CD14-positive monocyte (primary cell): ENCODE data around the gene STYXL2. TPM values are rescaled to one million over a fixed set of nuclear protein-coding genes. Genes with fewer than 3 reads are reported as not detected.

Source experiments
- DNase-seq, 3 donors: peaks; one replicate each; pipeline ENCODE4 v3.0.0-alpha.2; 2011 to 2022
- H2AFZ ChIP-seq: 2 replicates; pipeline ENCODE4 v1.6.0; 2012; ENCODE audit warnings: mild to moderate bottlenecking, low read depth, low read length, inconsistent platforms; ENCODE audit not compliant: insufficient read depth, poor library complexity, severe bottlenecking
- H3K27ac ChIP-seq, 2 donors: 1 replicate in 1 of 2; 2 replicates in 1 of 2; pipeline ENCODE4 v1.5.1; 2012 to 2013; ENCODE audit warnings: low read length in 2 of 2, control low read depth in 1 of 2, inconsistent platforms in 1 of 2, low read depth in 1 of 2, mild to moderate bottlenecking in 1 of 2
- H3K27me3 ChIP-seq, 2 donors: one replicate each; pipeline versions ENCODE4 v1.6.0 to v1.6.1; 2011 to 2013; ENCODE audit warnings: low read length in 2 of 2; ENCODE audit not compliant: control insufficient read depth in 2 of 2, insufficient read depth in 2 of 2
- H3K36me3 ChIP-seq, 2 donors: replicated peaks in 1 of 2; 1 replicate in 1 of 2; 2 replicates in 1 of 2; pipeline versions ENCODE4 v1.5.1 to v1.6.1; 2012 to 2013; ENCODE audit warnings: low read length in 2 of 2, control low read depth in 1 of 2, inconsistent platforms in 1 of 2, mild to moderate bottlenecking in 1 of 2; ENCODE audit not compliant: insufficient read depth in 2 of 2, control insufficient read depth in 1 of 2
- H3K4me1 ChIP-seq, 2 donors: 1 replicate in 1 of 2; 2 replicates in 1 of 2; pipeline versions ENCODE4 v1.5.1 to v1.6.1; 2012 to 2013; ENCODE audit warnings: low read length in 2 of 2, control low read depth in 1 of 2, inconsistent platforms in 1 of 2, mild to moderate bottlenecking in 1 of 2, moderate library complexity in 1 of 2; ENCODE audit not compliant: insufficient read depth in 2 of 2, control insufficient read depth in 1 of 2
- H3K4me2 ChIP-seq: replicated peaks from 2 replicates; pipeline ENCODE3; 2012; ENCODE audit warnings: low read length, moderate library complexity, mild to moderate bottlenecking; ENCODE audit not compliant: poor library complexity, severe bottlenecking; ENCODE audit errors: extremely low read depth
- H3K4me3 ChIP-seq, 3 experiments: fragments of 200-600 bp in 1 of 3; sonication (generic) in 1 of 3; replicated peaks in 1 of 3; 1 replicate in 2 of 3; 2 replicates in 1 of 3; pipeline ENCODE4 v1.5.1; 2011 to 2013; ENCODE audit warnings: low read length in 3 of 3, mild to moderate bottlenecking in 3 of 3, control low read depth in 2 of 3, low read depth in 2 of 3, inconsistent platforms in 1 of 3, moderate library complexity in 1 of 3
- H3K79me2 ChIP-seq: 2 replicates; pipeline ENCODE4 v1.6.0; 2012; ENCODE audit warnings: mild to moderate bottlenecking, control low read depth, inconsistent platforms, low read length, moderate library complexity; ENCODE audit not compliant: insufficient read depth
- H3K9ac ChIP-seq: 2 replicates; pipeline ENCODE4 v1.6.0; 2017; ENCODE audit warnings: low read length, mild to moderate bottlenecking; ENCODE audit not compliant: insufficient read depth, poor library complexity, severe bottlenecking
- H3K9me3 ChIP-seq, 2 donors: replicated peaks in 1 of 2; 1 replicate in 1 of 2; 2 replicates in 1 of 2; pipeline versions ENCODE4 v1.5.1 to v1.6.1; 2012 to 2013; ENCODE audit warnings: low read length in 2 of 2, control low read depth in 1 of 2; ENCODE audit not compliant: control insufficient read depth in 1 of 2, insufficient read depth in 1 of 2
- H4K20me1 ChIP-seq: 2 replicates; pipeline ENCODE4 v1.6.0; 2012; ENCODE audit warnings: mild to moderate bottlenecking, low read length, control low read depth, moderate library complexity; ENCODE audit not compliant: insufficient read depth
- H3K27ac Mint-ChIP-seq, 7 donors: one replicate each; pipeline ENCODE4 v1.8.0; 2020; ENCODE audit warnings: mild to moderate bottlenecking in 7 of 7, mixed read lengths in 7 of 7, moderate library complexity in 6 of 7, inconsistent platforms in 2 of 7
- H3K27me3 Mint-ChIP-seq, 3 donors: one replicate each; pipeline ENCODE4 v1.8.0; 2021 to 2022; ENCODE audit warnings: low read depth in 3 of 3, mild to moderate bottlenecking in 3 of 3, mixed read lengths in 3 of 3, moderate library complexity in 3 of 3, inconsistent platforms in 1 of 3
- H3K36me3 Mint-ChIP-seq, 2 donors: one replicate each; pipeline ENCODE4 v1.8.0; 2020; ENCODE audit warnings: mixed read lengths in 2 of 2, inconsistent platforms in 1 of 2, mild to moderate bottlenecking in 1 of 2
- H3K4me1 Mint-ChIP-seq: one replicate; pipeline ENCODE4 v1.8.0; 2020; ENCODE audit warnings: mild to moderate bottlenecking, mixed read lengths
- H3K4me3 Mint-ChIP-seq, 2 donors: one replicate each; pipeline ENCODE4 v1.8.0; 2020; ENCODE audit warnings: mild to moderate bottlenecking in 2 of 2, mixed read lengths in 2 of 2, moderate library complexity in 1 of 2
- H3K9me3 Mint-ChIP-seq, 7 donors: one replicate each; pipeline ENCODE4 v1.8.0; 2020 to 2022; ENCODE audit warnings: mixed read lengths in 7 of 7, mild to moderate bottlenecking in 6 of 7, moderate library complexity in 6 of 7, inconsistent platforms in 2 of 7
- WGBS: methylation state at CpG from one replicate; pipeline ENCODE4 v1.1.5; 2013; ENCODE audit warnings: missing lambda C conversion rate; ENCODE audit not compliant: insufficient coverage; 5-methylcytosine and 5-hydroxymethylcytosine counted together
- intact Hi-C, 2 donors: fragments of 100-400 bp; cut with micrococcal nuclease; formaldehyde crosslinking; loops; one replicate each; pipeline versions ENCODE4 v1.15.0 to v1.15.1; 2023
- polyA plus RNA-seq, 3 donors: library from polyadenylated mRNA; depleted of rRNA in 1 of 3; unstranded in 2 of 3; stranded (reverse) in 1 of 3; fragments of 300-500 nt in 2 of 3; fragments of >200 nt in 1 of 3; fragmentation: Illumina TruSeq in 2 of 3; gene quantifications; 1 replicate in 2 of 3; 2 replicates in 1 of 3; pipeline ENCODE4 v1.2.3, GENCODE V29; 2012 to 2021
- TF ChIP-seq, protein P1 (sequence below): fragments of 200-600 bp; IDR thresholded peaks from one replicate; pipeline ENCODE4 v1.8.0; 2022; ENCODE audit warnings: antibody characterized with exemption, mild to moderate bottlenecking

The STYXL2 gene
- polyA plus RNA-seq, 3 donors, result not detected

DNA sequence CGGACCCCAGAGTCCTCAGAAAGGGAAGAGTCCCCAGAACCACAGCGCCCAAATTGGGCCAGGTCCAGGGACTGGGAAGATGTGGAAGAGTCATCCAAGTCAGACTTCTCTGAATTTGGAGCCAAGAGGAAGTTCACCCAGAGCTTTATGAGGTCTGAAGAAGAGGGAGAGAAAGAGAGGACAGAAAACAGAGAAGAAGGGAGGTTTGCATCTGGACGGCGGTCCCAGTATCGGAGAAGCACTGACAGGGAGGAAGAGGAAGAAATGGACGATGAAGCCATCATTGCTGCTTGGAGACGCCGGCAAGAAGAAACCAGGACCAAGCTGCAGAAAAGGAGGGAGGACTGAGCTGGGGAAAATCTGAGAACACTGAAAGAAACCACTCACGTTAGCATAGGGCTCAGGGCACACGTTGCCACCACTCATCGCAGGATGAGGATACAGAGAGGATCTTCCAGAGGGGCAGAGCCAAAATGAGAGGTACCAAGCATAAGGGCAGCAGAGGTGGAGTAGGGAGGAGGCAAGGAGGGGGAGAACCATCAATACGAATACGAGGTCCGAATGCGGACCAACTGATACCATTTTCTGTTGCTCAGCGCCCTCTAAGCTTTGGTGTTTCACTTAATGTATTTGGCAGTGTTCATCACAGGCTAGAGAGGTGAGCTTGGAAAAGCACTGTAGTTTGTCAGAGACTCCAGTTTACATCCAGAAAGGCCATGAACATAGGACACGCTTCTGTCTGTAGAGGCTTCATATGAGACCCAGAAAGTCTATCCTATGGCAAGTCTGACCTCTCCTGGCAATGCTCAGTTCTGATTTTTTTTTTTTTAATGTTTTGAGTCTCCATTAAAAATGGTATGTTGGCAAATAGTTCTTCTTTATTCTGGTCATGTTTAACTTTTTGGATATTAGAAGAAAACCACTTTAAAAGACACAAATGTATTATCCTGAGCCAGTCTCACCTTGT is 34.7 kb downstream of the STYXL2 start:
- no peaks in the 10 kb centered on the region for H3K27me3 ChIP-seq
- H4K20me1 ChIP-seq, result no peaks in the 10 kb centered on the region
- no peak overlapping the region for H3K9ac ChIP-seq
- H3K4me2 ChIP-seq, result no peak overlapping the region
- no peaks in the 10 kb centered on the region for H3K79me2 ChIP-seq
- Mint-ChIP-seq H3K36me3 (no peaks in the 10 kb centered on the region), H3K4me1 (no peaks in the 10 kb centered on the region), H3K9me3 (peaks cover 0 to 2% (median 0%) of the 10 kb centered on the region in 7 donors), H3K27me3 (peaks cover 0 to 5% (median 5%) of the 10 kb centered on the region in 3 donors), H3K27ac (peak overlapping the region in 2 of 7 donors; percentile 9 to 32), H3K4me3 (no peak overlapping the region)
- H2AFZ ChIP-seq, result no peak overlapping the region
- TF ChIP-seq, protein P1, sequence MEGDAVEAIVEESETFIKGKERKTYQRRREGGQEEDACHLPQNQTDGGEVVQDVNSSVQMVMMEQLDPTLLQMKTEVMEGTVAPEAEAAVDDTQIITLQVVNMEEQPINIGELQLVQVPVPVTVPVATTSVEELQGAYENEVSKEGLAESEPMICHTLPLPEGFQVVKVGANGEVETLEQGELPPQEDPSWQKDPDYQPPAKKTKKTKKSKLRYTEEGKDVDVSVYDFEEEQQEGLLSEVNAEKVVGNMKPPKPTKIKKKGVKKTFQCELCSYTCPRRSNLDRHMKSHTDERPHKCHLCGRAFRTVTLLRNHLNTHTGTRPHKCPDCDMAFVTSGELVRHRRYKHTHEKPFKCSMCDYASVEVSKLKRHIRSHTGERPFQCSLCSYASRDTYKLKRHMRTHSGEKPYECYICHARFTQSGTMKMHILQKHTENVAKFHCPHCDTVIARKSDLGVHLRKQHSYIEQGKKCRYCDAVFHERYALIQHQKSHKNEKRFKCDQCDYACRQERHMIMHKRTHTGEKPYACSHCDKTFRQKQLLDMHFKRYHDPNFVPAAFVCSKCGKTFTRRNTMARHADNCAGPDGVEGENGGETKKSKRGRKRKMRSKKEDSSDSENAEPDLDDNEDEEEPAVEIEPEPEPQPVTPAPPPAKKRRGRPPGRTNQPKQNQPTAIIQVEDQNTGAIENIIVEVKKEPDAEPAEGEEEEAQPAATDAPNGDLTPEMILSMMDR, result no peak
- no peaks in the 10 kb centered on the region for H3K36me3 ChIP-seq
- 86% methylated on average over 17 of the region's 17 CpGs for WGBS
- H3K27ac ChIP-seq, result no peak overlapping the region
- no peak overlapping the region for H3K4me3 ChIP-seq
- H3K4me1 ChIP-seq, result no peaks in the 10 kb centered on the region
- intact Hi-C loops, result no loop called here
- H3K9me3 ChIP-seq, result no peaks in the 10 kb centered on the region
- DNase-seq, result no peak

GRCh38 chr1:167130829-167131510 is 37.1 kb downstream of the STYXL2 start:
- intact Hi-C loops, result no loop called here
- Mint-ChIP-seq H3K9me3 (peaks cover 0 to 1% (median 0%) of the 10 kb centered on the region in 7 donors), H3K4me3 (no peak overlapping the region), H3K27ac (peak overlapping the region in 1 of 7 donors; percentile 9), H3K36me3 (no peaks in the 10 kb centered on the region), H3K27me3 (peaks cover 0 to 7% (median 5%) of the 10 kb centered on the region in 3 donors), H3K4me1 (no peaks in the 10 kb centered on the region)
- Histone ChIP-seq H3K9me3 (no peaks in the 10 kb centered on the region), H3K27ac (no peak overlapping the region), H3K9ac (no peak overlapping the region), H3K79me2 (no peaks in the 10 kb centered on the region), H3K4me3 (no peak overlapping the region), H4K20me1 (no peaks in the 10 kb centered on the region), H2AFZ (no peak overlapping the region), H3K27me3 (no peaks in the 10 kb centered on the region), H3K36me3 (no peaks in the 10 kb centered on the region), H3K4me2 (no peak overlapping the region), H3K4me1 (no peaks in the 10 kb centered on the region)
- TF ChIP-seq, protein P1, result no peak
- DNase-seq, result no peak
- no CpG with 5 or more reads among the region's 4 CpGs for WGBS
